Ovary (tissue), 3 donors: ENCODE data around the gene RASGRP3.

Experiments used
- EP300 ChIP-seq: sonication (generic); formaldehyde crosslinking; IDR thresholded peaks from one replicate; pipeline ENCODE4 v1.6.1; 2017; ENCODE audit warnings: antibody characterized with exemption
- POLR2A ChIP-seq: fragments of 450-650 bp; IDR thresholded peaks from one replicate; pipeline ENCODE4 v1.6.1; 2017; ENCODE audit warnings: antibody characterized with exemption, mild to moderate bottlenecking, moderate library complexity
- TF ChIP-seq, protein P1 (sequence below), 3 donors: fragments of 450-650 bp in 2 of 3; fragments of 200-600 bp in 1 of 3; IDR thresholded peaks; one replicate each; pipeline versions ENCODE4 v1.5.1 to v1.8.0; 2016 to 2022; ENCODE audit warnings: antibody characterized with exemption in 3 of 3, mild to moderate bottlenecking in 1 of 3
- donor health status: DM: no; HTN: no; CAD: no.

DNA sequence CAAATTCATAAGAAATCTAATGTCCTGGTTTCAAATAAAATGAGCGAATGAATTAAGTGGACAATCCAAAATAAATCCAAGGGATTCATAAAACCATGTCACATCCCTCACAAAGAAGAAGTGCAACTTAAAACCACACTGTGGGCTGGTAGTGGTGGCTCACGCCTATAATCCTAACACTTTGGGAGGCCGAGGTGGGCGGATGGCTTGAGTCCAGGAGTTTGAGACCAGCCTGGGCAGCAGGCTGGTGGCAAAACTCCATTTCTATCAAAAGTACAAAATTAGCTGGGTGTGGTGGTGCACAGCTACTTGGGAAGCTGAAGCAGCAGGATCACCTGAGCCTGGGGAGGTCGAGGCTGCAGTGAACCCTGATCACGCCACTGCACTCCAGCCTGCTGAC is 97.2 kb downstream of the RASGRP3 start:
- TF ChIP-seq POLR2A = no peak
- TF ChIP-seq, protein P1, sequence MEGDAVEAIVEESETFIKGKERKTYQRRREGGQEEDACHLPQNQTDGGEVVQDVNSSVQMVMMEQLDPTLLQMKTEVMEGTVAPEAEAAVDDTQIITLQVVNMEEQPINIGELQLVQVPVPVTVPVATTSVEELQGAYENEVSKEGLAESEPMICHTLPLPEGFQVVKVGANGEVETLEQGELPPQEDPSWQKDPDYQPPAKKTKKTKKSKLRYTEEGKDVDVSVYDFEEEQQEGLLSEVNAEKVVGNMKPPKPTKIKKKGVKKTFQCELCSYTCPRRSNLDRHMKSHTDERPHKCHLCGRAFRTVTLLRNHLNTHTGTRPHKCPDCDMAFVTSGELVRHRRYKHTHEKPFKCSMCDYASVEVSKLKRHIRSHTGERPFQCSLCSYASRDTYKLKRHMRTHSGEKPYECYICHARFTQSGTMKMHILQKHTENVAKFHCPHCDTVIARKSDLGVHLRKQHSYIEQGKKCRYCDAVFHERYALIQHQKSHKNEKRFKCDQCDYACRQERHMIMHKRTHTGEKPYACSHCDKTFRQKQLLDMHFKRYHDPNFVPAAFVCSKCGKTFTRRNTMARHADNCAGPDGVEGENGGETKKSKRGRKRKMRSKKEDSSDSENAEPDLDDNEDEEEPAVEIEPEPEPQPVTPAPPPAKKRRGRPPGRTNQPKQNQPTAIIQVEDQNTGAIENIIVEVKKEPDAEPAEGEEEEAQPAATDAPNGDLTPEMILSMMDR (IDR thresholded peaks at IDR 0.05) = no peak
- no peak for TF ChIP-seq EP300
